PC-9 (cell line): Measurements from ENCODE around the gene OR2AG1.

Experiments
- CTCF ChIP-seq: fragments of 200-600 bp; sonication (generic); conservative IDR thresholded peaks from 2 replicates; pipeline ENCODE4 v1.6.1; 2017; ENCODE audit warnings: mixed run types, antibody characterized with exemption, mild to moderate bottlenecking, moderate library complexity
- EZH2 ChIP-seq: fragments of 200-600 bp; sonication (generic); IDR thresholded peaks from 2 replicates; pipeline ENCODE4 v1.8.0; 2017; ENCODE audit warnings: antibody characterized with exemption, low read depth

DNA sequence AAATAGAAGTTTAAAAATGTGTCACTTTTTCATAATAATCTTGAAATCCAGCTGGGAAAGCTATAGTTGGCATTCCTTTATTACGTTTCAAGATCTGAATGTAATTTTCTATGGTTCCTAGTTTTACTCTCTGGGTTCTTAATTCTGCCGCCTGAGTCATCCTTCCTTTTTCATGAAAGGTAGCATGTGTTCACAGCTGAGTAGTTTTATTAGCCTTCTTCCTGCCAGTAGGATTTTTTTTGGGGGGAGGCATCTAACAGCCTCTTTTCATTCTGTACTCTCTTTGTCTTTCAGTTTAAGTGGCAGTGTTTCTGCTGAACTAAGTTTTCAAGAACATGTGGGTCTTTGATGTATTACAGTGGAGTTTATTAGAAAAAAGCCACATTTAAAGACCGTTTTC, 47.5 kb upstream of the OR2AG1 start:
- TF ChIP-seq CTCF = no peak
- no peak for TF ChIP-seq EZH2
